ENCODE measurements around the gene DBT. TPM values are rescaled to one million over a fixed set of nuclear protein-coding genes. Genes with fewer than 3 reads are reported as not detected.

DBT gene
- total and polyA plus RNA-seq, 2 of the 8 experiments (the other 6 are each of a cell fraction or from before 2014, with no cell fraction given) = 3.3 to 24.6 TPM

GRCh38 chr1:100265931-100266740 is 16.5 kb upstream of the DBT start, which contains the start of gene RTCA (continued):
- no peak for TF ChIP-seq JUN (IDR thresholded peaks at IDR 0.05; ENCODE audit: low read depth, low read length)
- peak; percentile 62 for TF ChIP-seq MAX (IDR thresholded peaks at IDR 0.05)
- no peak for TF ChIP-seq ZNF274 (IDR thresholded peaks at IDR 0.05; ENCODE audit: borderline replicate concordance, extremely low read depth, low read length)
- TF ChIP-seq SIN3A (conservative IDR thresholded peaks at IDR 0.05 in 1 of 2, IDR thresholded peaks at IDR 0.05 in 1 of 2; ENCODE audit: low read depth in 1 of 2, low read length in 2 of 2) = 0 out of 4 replicates have a peak, but pooled peaks have one; percentile 12 to 54
- peak; percentile 71 for TF ChIP-seq ASH2L (IDR thresholded peaks at IDR 0.05; ENCODE audit: low read length)
- TF ChIP-seq RAD21 (IDR thresholded peaks at IDR 0.05 in 1 of 2, conservative IDR thresholded peaks at IDR 0.05 in 1 of 2; ENCODE audit: low read depth in 2 of 2, low read length in 2 of 2) = peak in 1 of 2 experiments; percentile 21; a peak in 2 of 4 replicates
- no peak for TF ChIP-seq CTBP2 (IDR thresholded peaks at IDR 0.05; ENCODE audit: borderline replicate concordance, insufficient read depth, insufficient read length, low read length)
- no peak for TF ChIP-seq BACH1 (IDR thresholded peaks at IDR 0.05; ENCODE audit: low read length)
- TF ChIP-seq MAFK (IDR thresholded peaks at IDR 0.05; ENCODE audit: low read depth, low read length) = peak; percentile 73; the same call in 1 of the 2 replicates

All from H1 (cell line).